HG03159 (cell line): ENCODE measurements around the gene GNAI3.
"Not testable (repeated sequence)": the region's sequence is repeated elsewhere in the genome, so short reads cannot be mapped to it uniquely, and the experiment has no call there.

Source experiments
- ATAC-seq: cut with Tn5 transposase; IDR thresholded peaks from one replicate; pipeline ENCODE4 v1.9.1; 2021; ENCODE audit warnings: mild to moderate bottlenecking, moderate library complexity; ENCODE audit not compliant: unreplicated experiment

The GNAI3 gene

GRCh38 chr1:109657395-109657794, 109.0 kb downstream of the GNAI3 start:
- no peak for ATAC-seq

GRCh38 chr1:109657970-109658369, 109.6 kb downstream of the GNAI3 start:
- no peak for ATAC-seq

GRCh38 chr1:109658533-109659042, 110.2 kb downstream of the GNAI3 start:
- ATAC-seq: no peak

- no peak for ATAC-seq
These were observed 110.7 kb downstream of the GNAI3 start for GRCh38 chr1:109659145-109659544.

GRCh38 chr1:109659997-109660690, 111.7 kb downstream of the GNAI3 start:
- ATAC-seq: no peak

GRCh38 chr1:109660691-109661026, 112.2 kb downstream of the GNAI3 start:
- not testable (repeated sequence) for ATAC-seq

GRCh38 chr1:109661391-109661790, 113.0 kb downstream of the GNAI3 start:
- ATAC-seq: no peak

GRCh38 chr1:109664671-109665070, 116.3 kb downstream of the GNAI3 start:
- no peak for ATAC-seq

- peak; percentile 83 for ATAC-seq
These were observed 119.2 kb downstream of the GNAI3 start, which contains the start of gene GSTM2 for GRCh38 chr1:109667452-109668122. Gene GSTM2 (plus strand): TSS chr1:109668057. CDS start chr1:109668116, 59 bp downstream.
